ENCODE results near the gene PBLD.

DNA sequence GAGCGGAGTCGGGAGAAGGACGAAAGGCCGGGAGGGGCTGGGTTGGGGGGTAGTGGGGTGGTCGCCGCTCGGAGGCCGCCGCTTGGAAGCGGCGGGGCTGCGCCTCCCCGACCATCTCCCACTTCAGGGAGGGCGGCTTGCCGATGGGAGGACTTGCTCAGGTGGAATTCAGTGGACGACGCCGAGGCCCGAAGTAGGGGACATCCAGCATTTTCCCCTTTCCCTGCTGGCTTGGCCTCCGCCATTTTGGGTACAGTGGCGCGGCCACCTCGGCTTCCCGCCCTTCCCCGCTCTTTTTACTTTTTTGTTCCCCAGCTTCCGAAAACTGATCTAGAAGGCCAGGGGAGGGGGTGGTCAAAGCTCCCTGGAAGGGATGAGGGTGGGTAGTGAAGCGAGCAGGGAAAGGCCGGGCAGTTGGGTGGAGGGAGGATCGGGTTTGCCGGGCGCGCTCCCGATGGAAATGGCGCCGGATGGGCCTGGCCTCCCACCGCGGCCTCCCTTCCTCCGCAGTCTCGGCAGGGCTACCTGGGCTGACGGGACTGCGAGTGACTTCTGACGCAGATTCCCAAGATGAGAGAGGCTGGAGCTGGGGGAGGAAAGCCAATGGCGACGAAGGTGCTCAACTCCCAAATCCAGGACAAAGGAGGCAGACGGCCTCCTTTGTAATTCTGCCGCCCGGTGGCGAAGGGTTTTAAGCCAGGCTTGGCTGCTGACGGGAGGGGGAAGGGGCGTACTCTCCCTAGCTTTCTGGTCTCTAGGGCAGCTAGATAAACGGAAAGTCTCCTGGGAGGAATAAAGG is at the start of gene PBLD:
- TF ChIP-seq, protein P1, sequence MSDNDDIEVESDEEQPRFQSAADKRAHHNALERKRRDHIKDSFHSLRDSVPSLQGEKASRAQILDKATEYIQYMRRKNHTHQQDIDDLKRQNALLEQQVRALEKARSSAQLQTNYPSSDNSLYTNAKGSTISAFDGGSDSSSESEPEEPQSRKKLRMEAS (CRISPR knock-in tag; IDR thresholded peaks at IDR 0.05) = peak; percentile 50
- TF ChIP-seq, protein P2, sequence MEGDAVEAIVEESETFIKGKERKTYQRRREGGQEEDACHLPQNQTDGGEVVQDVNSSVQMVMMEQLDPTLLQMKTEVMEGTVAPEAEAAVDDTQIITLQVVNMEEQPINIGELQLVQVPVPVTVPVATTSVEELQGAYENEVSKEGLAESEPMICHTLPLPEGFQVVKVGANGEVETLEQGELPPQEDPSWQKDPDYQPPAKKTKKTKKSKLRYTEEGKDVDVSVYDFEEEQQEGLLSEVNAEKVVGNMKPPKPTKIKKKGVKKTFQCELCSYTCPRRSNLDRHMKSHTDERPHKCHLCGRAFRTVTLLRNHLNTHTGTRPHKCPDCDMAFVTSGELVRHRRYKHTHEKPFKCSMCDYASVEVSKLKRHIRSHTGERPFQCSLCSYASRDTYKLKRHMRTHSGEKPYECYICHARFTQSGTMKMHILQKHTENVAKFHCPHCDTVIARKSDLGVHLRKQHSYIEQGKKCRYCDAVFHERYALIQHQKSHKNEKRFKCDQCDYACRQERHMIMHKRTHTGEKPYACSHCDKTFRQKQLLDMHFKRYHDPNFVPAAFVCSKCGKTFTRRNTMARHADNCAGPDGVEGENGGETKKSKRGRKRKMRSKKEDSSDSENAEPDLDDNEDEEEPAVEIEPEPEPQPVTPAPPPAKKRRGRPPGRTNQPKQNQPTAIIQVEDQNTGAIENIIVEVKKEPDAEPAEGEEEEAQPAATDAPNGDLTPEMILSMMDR (IDR thresholded peaks at IDR 0.05) = no peak
- no peak for TF ChIP-seq FOXJ3 (CRISPR knock-in tag; IDR thresholded peaks at IDR 0.05; ENCODE audit: borderline replicate concordance)

Measured in WTC11 (cell line).